HT-29 (cell line): Measurements from ENCODE around the gene NFXL1. TPM values are rescaled to one million over a fixed set of nuclear protein-coding genes. Genes with fewer than 3 reads are reported as not detected.
"Not testable (repeated sequence)": the region's sequence is repeated elsewhere in the genome, so short reads cannot be mapped to it uniquely, and the experiment has no call there.

Source experiments
- DNase-seq: peaks from one replicate; pipeline ENCODE4 v3.0.0-alpha.2; 2015; ENCODE audit warnings: low spot score
- total RNA-seq: library from RNA; depleted of rRNA; stranded (reverse); fragments of >200 nt; shearing (Covaris generic); gene quantifications from 2 replicates; pipeline ENCODE4 v1.2.3, GENCODE V29; 2014; rRNA removed

NFXL1 gene
- 7.9 and 13.2 TPM in 2 replicates for total RNA-seq

- DNase-seq, result peak; percentile 96
These were observed at the start of gene NFXL1 for GRCh38 chr4:47914220-47914925. Gene NFXL1 (minus strand): TSS chr4:47914583. CDS start chr4:47914203, 380 bp downstream.

DNA sequence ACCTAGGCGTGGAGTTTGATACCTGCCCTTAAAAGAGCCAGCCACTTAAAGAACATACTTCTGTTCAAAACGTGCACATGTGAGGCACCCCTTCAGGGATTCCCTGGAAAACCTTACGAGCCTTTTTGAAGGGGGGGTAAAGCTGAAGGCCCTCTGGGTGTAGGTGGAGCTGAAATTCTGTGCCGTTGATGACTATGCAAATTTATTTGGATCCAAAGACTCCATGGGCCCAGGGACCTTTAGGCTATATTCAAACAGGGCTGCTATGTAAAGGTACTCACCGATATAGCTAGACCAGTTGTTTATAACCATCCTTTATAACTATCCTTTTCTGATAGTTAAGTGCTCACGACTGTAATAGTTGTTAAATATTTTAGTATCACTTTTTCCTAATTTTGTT, 40.3 kb upstream of the NFXL1 start:
- DNase-seq, result no peak

- no peak for DNase-seq
These were observed 39.9 kb upstream of the NFXL1 start for GRCh38 chr4:47954245-47954644.

- DNase-seq, result no peak
These were observed 31.7 kb upstream of the NFXL1 start for GRCh38 chr4:47945930-47946726.

- no peak for DNase-seq
These were observed 27.9 kb upstream of the NFXL1 start for GRCh38 chr4:47942081-47942819.

DNA sequence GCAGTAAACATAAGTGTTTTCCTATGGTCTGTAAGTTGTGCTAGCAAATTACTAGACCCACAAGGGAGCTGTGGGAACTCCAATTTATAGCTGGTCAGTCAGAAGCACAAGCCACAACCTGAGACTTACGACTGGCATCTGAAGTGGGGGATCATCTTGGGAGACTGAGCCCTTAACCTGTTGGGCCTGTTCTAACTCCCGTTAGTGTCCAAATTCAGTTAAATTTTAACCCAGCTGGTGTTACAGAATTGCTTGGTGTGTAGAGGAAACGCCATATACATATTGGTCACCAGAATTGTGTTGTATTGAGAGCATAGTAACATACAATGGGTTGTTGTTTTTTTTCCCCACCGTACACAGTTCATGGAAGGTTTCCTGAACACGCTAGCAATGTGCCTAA, 25.1 kb upstream of the NFXL1 start:
- peak; percentile 62 for DNase-seq

- no peak for DNase-seq
These were observed 22.0 kb upstream of the NFXL1 start for GRCh38 chr4:47936336-47936735.

DNA sequence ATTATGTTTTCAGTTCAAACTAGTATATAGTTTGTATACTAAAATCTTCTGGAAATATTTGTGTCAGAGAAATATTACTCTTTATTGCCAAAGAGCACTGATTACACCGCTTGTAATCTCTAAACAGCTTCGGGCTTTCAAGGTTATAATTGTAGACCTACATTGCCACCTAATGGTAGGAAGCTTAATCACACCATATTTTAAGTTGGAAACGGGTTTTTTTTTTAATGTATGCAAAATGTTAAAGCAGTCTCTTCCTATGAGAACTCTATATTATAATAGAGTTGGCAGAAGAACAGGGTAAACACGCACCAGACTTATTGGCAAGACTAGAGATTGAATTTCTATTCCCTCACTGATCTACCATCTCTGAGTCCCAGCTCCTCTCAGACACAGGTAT, 19.5 kb upstream of the NFXL1 start:
- peak; percentile 51 for DNase-seq

GRCh38 chr4:47930971-47931804, 16.8 kb upstream of the NFXL1 start:
- peak; percentile 56 for DNase-seq

DNA sequence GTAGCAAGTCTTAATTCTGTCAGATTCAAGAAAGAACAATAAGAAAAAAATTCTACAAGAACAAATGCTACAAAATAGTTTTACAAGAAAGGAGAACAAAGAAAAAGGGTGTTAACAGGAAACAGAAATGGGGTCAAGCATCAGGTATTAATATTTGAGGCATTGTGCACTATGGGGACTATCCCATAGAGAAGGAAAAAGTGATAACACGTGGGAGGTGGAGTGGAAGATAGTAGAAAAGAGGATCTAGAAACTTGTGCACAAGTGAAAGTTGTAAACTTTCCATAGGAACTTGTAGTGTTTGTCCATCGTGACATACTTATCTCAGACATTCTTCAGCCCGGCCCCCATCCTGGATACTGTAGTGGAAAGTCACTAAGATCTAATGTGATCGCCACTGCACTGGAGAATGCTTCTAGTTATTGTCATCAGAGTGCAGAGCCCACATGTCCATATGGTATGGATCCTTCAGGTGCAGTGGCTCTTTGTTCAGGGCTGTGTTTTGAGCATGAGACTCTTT, 15.4 kb upstream of the NFXL1 start:
- DNase-seq, result no peak

DNA sequence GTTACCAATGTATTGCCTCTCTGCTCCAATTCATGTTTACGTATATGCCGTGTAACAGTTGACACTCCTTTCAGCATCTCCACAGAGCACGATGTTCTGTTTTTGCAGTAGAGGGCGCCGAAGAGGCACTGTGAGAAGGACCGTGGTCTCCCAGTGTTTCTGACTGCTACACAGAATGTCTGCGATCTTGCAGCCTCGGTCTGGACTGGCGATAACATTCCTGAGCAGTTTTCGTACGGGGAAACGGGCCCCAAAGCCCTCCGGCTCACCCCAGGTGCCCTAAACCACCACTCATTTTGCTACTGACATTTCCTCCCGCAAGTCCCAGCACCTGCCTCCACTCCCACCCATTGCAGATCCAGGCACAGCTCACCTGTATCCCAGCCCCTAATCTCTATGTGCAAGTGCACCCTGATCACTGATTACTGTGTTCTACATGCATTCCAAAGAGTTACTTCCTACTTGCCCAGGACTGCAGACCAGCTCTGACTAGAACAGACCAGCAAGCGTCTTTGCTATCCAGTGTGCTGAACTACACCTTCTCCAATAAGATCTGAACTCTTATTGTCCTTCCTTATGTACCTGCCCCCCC, 12.4 kb upstream of the NFXL1 start:
- DNase-seq, result peak; percentile 91

- not testable (repeated sequence) for DNase-seq
These were observed 8.9 kb upstream of the NFXL1 start for GRCh38 chr4:47923261-47923608.

GRCh38 chr4:47922436-47923260, 8.3 kb upstream of the NFXL1 start:
- peak; percentile 57 for DNase-seq

- not testable (repeated sequence) for DNase-seq
These were observed 2.8 kb upstream of the NFXL1 start for GRCh38 chr4:47917163-47917562.

DNA sequence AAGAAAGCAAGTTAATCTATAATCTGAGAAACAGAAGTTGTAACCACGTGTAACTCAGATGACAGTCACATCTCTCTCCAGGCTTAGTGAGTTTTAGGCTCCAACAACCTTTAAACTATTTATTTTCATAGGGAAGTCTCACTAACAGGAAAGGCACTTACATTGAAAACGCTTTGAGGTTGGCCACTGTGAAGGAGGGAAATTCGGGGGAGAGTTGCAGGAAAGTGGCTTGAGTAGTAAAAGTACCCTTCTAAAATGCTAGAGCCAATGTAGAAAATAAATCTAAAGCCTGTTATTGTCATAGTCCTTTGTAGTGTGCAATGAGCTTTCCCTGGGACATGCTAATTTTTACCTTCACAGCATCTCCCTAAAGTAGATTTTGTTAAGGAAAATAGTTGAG, 995 bp upstream of the NFXL1 start:
- DNase-seq, result no peak

GRCh38 chr4:47914926-47915237, 499 bp upstream of the NFXL1 start:
- no peak for DNase-seq

DNA sequence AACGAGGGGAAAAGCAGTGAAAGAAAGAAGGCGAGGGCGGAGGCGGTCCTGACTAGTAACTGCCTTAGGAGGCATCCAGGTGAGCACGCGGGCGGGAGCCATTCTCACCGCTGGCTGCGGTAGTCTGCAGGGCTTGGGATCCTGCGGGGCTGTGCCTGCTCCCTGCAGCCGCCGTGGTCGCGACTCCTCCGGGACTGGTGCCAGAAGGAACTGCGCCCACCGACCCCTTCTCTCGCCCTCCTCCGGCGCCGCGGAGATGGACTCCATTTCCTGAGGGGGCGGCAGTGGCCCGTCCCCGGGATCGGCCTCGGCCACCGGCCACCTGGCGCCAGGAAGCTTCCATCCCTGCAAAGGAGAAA, 543 bp downstream of the NFXL1 start:
- no peak for DNase-seq

GRCh38 chr4:47913330-47913729, 1.1 kb downstream of the NFXL1 start:
- DNase-seq, result no peak

GRCh38 chr4:47907089-47907646, 7.2 kb downstream of the NFXL1 start:
- DNase-seq, result no peak

DNA sequence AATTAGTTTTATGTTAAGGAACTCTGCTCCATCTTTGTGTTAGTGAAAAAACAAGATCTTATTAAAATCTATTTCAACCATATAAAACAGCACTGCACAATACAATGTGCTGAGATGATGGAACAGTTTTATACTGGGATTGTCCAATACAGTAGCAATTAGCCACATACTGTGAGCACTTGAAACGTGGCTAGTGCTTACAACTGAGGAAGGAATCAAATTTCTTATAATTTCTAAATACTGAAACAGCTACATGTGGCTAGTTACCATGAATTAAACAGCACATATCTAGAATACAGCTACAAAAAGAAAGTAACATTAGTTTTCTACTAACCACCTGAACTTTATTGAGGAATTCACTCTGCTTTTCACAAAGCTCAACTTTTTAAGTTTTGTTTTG, 14.7 kb downstream of the NFXL1 start:
- no peak for DNase-seq
